OCI-LY7 (cell line): ENCODE measurements around the gene TNFAIP8.
A peak's percentile ranks its signal among the peaks of the same experiment; 100 is the strongest.

Experiments used
- CTCF ChIP-seq: fragments of 200-600 bp; sonication (generic); conservative IDR thresholded peaks from 2 replicates; pipeline ENCODE4 v1.5.1; 2014; ENCODE audit warnings: mild to moderate bottlenecking, antibody characterized with exemption, low read length, moderate library complexity, mixed read lengths
- EZH2phosphoT487 ChIP-seq: fragments of 200-600 bp; sonication (generic); IDR thresholded peaks from 2 replicates; pipeline ENCODE4 v1.6.1; 2018; ENCODE audit warnings: low read depth, borderline replicate concordance, mild to moderate bottlenecking, mixed run types, antibody characterized with exemption, low read length, moderate library complexity, mixed read lengths

GRCh38 chr5:119339965-119340364 is 15.9 kb upstream of the TNFAIP8 start:
- TF ChIP-seq CTCF (0 out of 2 replicates have a peak, but pooled peaks have one; percentile 11), EZH2phosphoT487 (no peak)
